ENCODE results near the gene SYNE1. TPM values are rescaled to one million over a fixed set of nuclear protein-coding genes. Genes with fewer than 3 reads are reported as not detected.

Gene SYNE1
- total RNA-seq, 2 experiments from 2014 or later: 74.6 to 140 TPM

- BruUV-seq (replicated peaks): no TSS peak
- ChIA-PET POLR2A (interaction anchor here (0.6 to 0.9 kb wide), 2 partner anchors 75 to 588 kb away, joined by 3 read pairs; no protein-coding TSS in a partner anchor), CTCF (ENCODE audit: unreplicated experiment) (no interaction called here)
- Histone ChIP-seq H3K79me2 (ENCODE audit: insufficient read depth, low read depth, low read length) (no peaks in the 10 kb centered on the region), H3K27ac (ENCODE audit: low read depth, low read length, poor library complexity, severe bottlenecking) (no peak overlapping the region), H3K4me3 (ENCODE audit: low read depth, low read length, poor library complexity, severe bottlenecking) (no peak overlapping the region), H3K36me3 (ENCODE audit: insufficient read depth, low read length) (no peaks in the 10 kb centered on the region), H3K9me2 (ENCODE audit: insufficient read depth, low read length) (no peaks in the 10 kb centered on the region), H2AFZ (ENCODE audit: low read length) (no peak overlapping the region), H3K9me3 (ENCODE audit: low read length) (no peaks in the 10 kb centered on the region), H4K20me1 (ENCODE audit: insufficient read depth, low read length) (no peaks in the 10 kb centered on the region), H3K4me1 (ENCODE audit: insufficient read depth, low read length, poor library complexity, severe bottlenecking) (no peaks in the 10 kb centered on the region), H3K4me2 (ENCODE audit: low read length) (no peak overlapping the region)
- TF ChIP-seq EZH2phosphoT487 (IDR thresholded peaks at IDR 0.05; ENCODE audit: borderline replicate concordance, low read depth, low read length) (no peak), CTCF (conservative IDR thresholded peaks at IDR 0.05; ENCODE audit: low read length) (no peak)
- no peak for DNase-seq (ENCODE audit: low spot score)
- intact Hi-C loops (cut with micrococcal nuclease; ENCODE audit: unreplicated experiment): no loop called here
These were observed 154.9 kb downstream of the SYNE1 start for GRCh38 chr6:152482289-152482688.

GRCh38 chr6:152478377-152479010 lies 158.7 kb downstream of the SYNE1 start:
- Histone ChIP-seq H3K4me2 (ENCODE audit: low read length) (no peak overlapping the region), H3K9me2 (ENCODE audit: insufficient read depth, low read length) (no peaks in the 10 kb centered on the region), H3K79me2 (ENCODE audit: insufficient read depth, low read depth, low read length) (no peaks in the 10 kb centered on the region), H3K4me3 (ENCODE audit: low read depth, low read length, poor library complexity, severe bottlenecking) (no peak overlapping the region), H3K36me3 (ENCODE audit: insufficient read depth, low read length) (no peaks in the 10 kb centered on the region), H3K9me3 (ENCODE audit: low read length) (no peaks in the 10 kb centered on the region), H2AFZ (ENCODE audit: low read length) (no peak overlapping the region), H3K4me1 (ENCODE audit: insufficient read depth, low read length, poor library complexity, severe bottlenecking) (no peaks in the 10 kb centered on the region), H3K27ac (ENCODE audit: low read depth, low read length, poor library complexity, severe bottlenecking) (no peak overlapping the region), H4K20me1 (ENCODE audit: insufficient read depth, low read length) (no peaks in the 10 kb centered on the region)
- no peak for DNase-seq (ENCODE audit: low spot score)
- BruUV-seq (replicated peaks): no TSS peak
- TF ChIP-seq EZH2phosphoT487 (IDR thresholded peaks at IDR 0.05; ENCODE audit: borderline replicate concordance, low read depth, low read length) (no peak), CTCF (conservative IDR thresholded peaks at IDR 0.05; ENCODE audit: low read length) (no peak)
- CTCF ChIA-PET (ENCODE audit: unreplicated experiment): no interaction called here
- POLR2A ChIA-PET: interaction anchor here (1.1 kb wide), 1 partner anchor 23 kb away, joined by 3 read pairs; no protein-coding TSS in a partner anchor
- intact Hi-C loops (cut with micrococcal nuclease; ENCODE audit: unreplicated experiment): no loop called here

GRCh38 chr6:152474354-152474753 lies 162.8 kb downstream of the SYNE1 start:
- no peak overlapping the region for H3K4me2 ChIP-seq (ENCODE audit: low read length)
- CTCF ChIA-PET (ENCODE audit: unreplicated experiment): no interaction called here
- POLR2A ChIA-PET: no interaction called here
- no peak overlapping the region for H3K4me3 ChIP-seq (ENCODE audit: low read depth, low read length, poor library complexity, severe bottlenecking)
- no peaks in the 10 kb centered on the region for H3K79me2 ChIP-seq (ENCODE audit: insufficient read depth, low read depth, low read length)
- no peaks in the 10 kb centered on the region for H4K20me1 ChIP-seq (ENCODE audit: insufficient read depth, low read length)
- H2AFZ ChIP-seq (ENCODE audit: low read length): no peak overlapping the region
- H3K27ac ChIP-seq (ENCODE audit: low read depth, low read length, poor library complexity, severe bottlenecking): no peak overlapping the region
- H3K36me3 ChIP-seq (ENCODE audit: insufficient read depth, low read length): no peaks in the 10 kb centered on the region
- intact Hi-C loops (cut with micrococcal nuclease; ENCODE audit: unreplicated experiment): no loop called here
- H3K9me3 ChIP-seq (ENCODE audit: low read length): no peaks in the 10 kb centered on the region
- no peak for DNase-seq (ENCODE audit: low spot score)
- TF ChIP-seq CTCF (conservative IDR thresholded peaks at IDR 0.05; ENCODE audit: low read length) (no peak), EZH2phosphoT487 (IDR thresholded peaks at IDR 0.05; ENCODE audit: borderline replicate concordance, low read depth, low read length) (no peak)
- no TSS peak for BruUV-seq (replicated peaks)
- H3K9me2 ChIP-seq (ENCODE audit: insufficient read depth, low read length): no peaks in the 10 kb centered on the region
- no peaks in the 10 kb centered on the region for H3K4me1 ChIP-seq (ENCODE audit: insufficient read depth, low read length, poor library complexity, severe bottlenecking)

Data from OCI-LY7 (cell line).